H1 (cell line): ENCODE data around the gene OXSM. TPM values are rescaled to one million over a fixed set of nuclear protein-coding genes. Genes with fewer than 3 reads are reported as not detected.

Experiments
- CTCF ChIA-PET: fragments of 300-600 bp; sonication (Branson Sonifier 250); formaldehyde crosslinking; loops from one replicate; lab custom pipeline; 2021; ENCODE audit not compliant: partially characterized antibody; lab: Charles Lee
- POLR2A ChIA-PET: fragments of 300-600 bp; sonication (Branson Sonifier 250); formaldehyde crosslinking; loops from one replicate; lab custom pipeline; 2021; ENCODE audit warnings: inconsistent platforms; ENCODE audit not compliant: partially characterized antibody; lab: Charles Lee
- DNase-seq, 2 experiments: peaks; one replicate each; pipeline versions ENCODE4 v3.0.0 to v3.0.0-alpha.2; 2010 to 2022; ENCODE audit warnings: low spot score in 2 of 2, low read depth in 1 of 2, mixed read lengths in 1 of 2
- FAIRE-seq: peaks from 2 replicates; lab custom pipeline; 2011; peaks lifted over from hg19 to GRCh38; lab: Jason Lieb, UNC
- H2AFZ ChIP-seq: 2 replicates; pipeline ENCODE4 v1.8.1; 2012; ENCODE audit warnings: low read length, inconsistent platforms
- H2AK5ac ChIP-seq: 2 replicates; pipeline ENCODE4 v1.6.1; 2013; ENCODE audit warnings: low read depth, low read length
- H2BK120ac ChIP-seq: replicated peaks from 2 replicates; pipeline ENCODE3; 2013; ENCODE audit warnings: low read depth, low read length, inconsistent platforms
- H2BK12ac ChIP-seq: 2 replicates; pipeline ENCODE4 v1.6.1; 2013; ENCODE audit warnings: low read depth, low read length
- H2BK15ac ChIP-seq: 2 replicates; pipeline ENCODE4 v1.6.1; 2013; ENCODE audit warnings: low read length
- H2BK20ac ChIP-seq: 2 replicates; pipeline ENCODE4 v1.6.1; 2013; ENCODE audit warnings: low read length
- H2BK5ac ChIP-seq: 2 replicates; pipeline ENCODE4 v1.6.1; 2013; ENCODE audit warnings: low read depth, low read length
- H3K14ac ChIP-seq: 2 replicates; pipeline ENCODE4 v1.6.1; 2013; ENCODE audit warnings: inconsistent platforms; ENCODE audit not compliant: insufficient read length
- H3K18ac ChIP-seq: 2 replicates; pipeline ENCODE4 v1.6.1; 2013; ENCODE audit warnings: low read length; ENCODE audit errors: extremely low read depth
- H3K23ac ChIP-seq: 2 replicates; pipeline ENCODE4 v1.6.1; 2013; ENCODE audit warnings: inconsistent platforms; ENCODE audit not compliant: insufficient read length
- H3K23me2 ChIP-seq: 2 replicates; pipeline ENCODE4 v1.6.1; 2013; ENCODE audit warnings: low read depth, low read length
- H3K27ac ChIP-seq: 2 replicates; pipeline ENCODE4 v1.6.1; 2011; ENCODE audit warnings: low read depth, low read length, inconsistent platforms
- H3K27me3 ChIP-seq, 4 experiments: replicated peaks in 1 of 4; 1 replicate in 1 of 4; 2 replicates in 3 of 4; pipeline versions ENCODE4 v1.6.1 to v1.8.1; 2011 to 2013; ENCODE audit warnings: low read length in 3 of 4, mild to moderate bottlenecking in 3 of 4, inconsistent platforms in 2 of 4, mixed read lengths in 2 of 4, moderate library complexity in 1 of 4; ENCODE audit not compliant: control insufficient read depth in 3 of 4, insufficient read depth in 3 of 4; ENCODE audit errors: extremely low read depth in 1 of 4
- H3K36me3 ChIP-seq, 4 experiments: 2 replicates each; pipeline versions ENCODE4 v1.6.1 to v1.8.1; 2011 to 2013; ENCODE audit warnings: mild to moderate bottlenecking in 4 of 4, low read length in 3 of 4, moderate library complexity in 2 of 4, control low read depth in 1 of 4, inconsistent platforms in 1 of 4; ENCODE audit not compliant: insufficient read depth in 4 of 4, control insufficient read depth in 2 of 4
- H3K4ac ChIP-seq: replicated peaks from 2 replicates; pipeline ENCODE3; 2013; ENCODE audit warnings: low read length, low read depth, mixed read lengths, inconsistent platforms; ENCODE audit not compliant: insufficient read length
- H3K4me1 ChIP-seq, 4 experiments: replicated peaks in 1 of 4; 1 replicate in 1 of 4; 2 replicates in 3 of 4; pipeline versions ENCODE4 v1.6.1 to v1.8.1; 2011 to 2013; ENCODE audit warnings: low read length in 3 of 4, inconsistent platforms in 2 of 4, mixed read lengths in 1 of 4; ENCODE audit not compliant: insufficient read depth in 4 of 4, control insufficient read depth in 3 of 4
- H3K4me2 ChIP-seq, 2 experiments: 2 replicates each; pipeline versions ENCODE4 v1.6.1 to v1.8.1; 2011 to 2013; ENCODE audit warnings: low read depth in 2 of 2, low read length in 2 of 2, control low read depth in 1 of 2, inconsistent platforms in 1 of 2, mild to moderate bottlenecking in 1 of 2; ENCODE audit not compliant: insufficient read depth in 1 of 2
- H3K4me3 ChIP-seq, 4 experiments: fragments of 200-600, 300-600 bp in 1 of 4; sonication (generic), shearing (Covaris generic), sonication (Bioruptor Twin) in 1 of 4; 2 replicates each; pipeline versions ENCODE4 v1.5.1 to v1.8.1; 2011 to 2016; ENCODE audit warnings: low read length in 4 of 4, low read depth in 3 of 4, control low read depth in 2 of 4, inconsistent platforms in 2 of 4, mild to moderate bottlenecking in 2 of 4, mixed read lengths in 1 of 4, moderate library complexity in 1 of 4; ENCODE audit not compliant: insufficient read depth in 2 of 4; ENCODE audit errors: extremely low read depth in 1 of 4
- H3K56ac ChIP-seq: replicated peaks from 2 replicates; pipeline ENCODE3; 2013; ENCODE audit warnings: low read depth, mild to moderate bottlenecking, mixed read lengths, low read length, inconsistent platforms; ENCODE audit not compliant: insufficient read length
- H3K79me1 ChIP-seq: 2 replicates; pipeline ENCODE4 v1.6.1; 2013; ENCODE audit warnings: low read depth, low read length, control low read depth
- H3K79me2 ChIP-seq, 2 experiments: 2 replicates each; pipeline versions ENCODE4 v1.6.1 to v1.8.1; 2012 to 2013; ENCODE audit warnings: low read length in 2 of 2, mild to moderate bottlenecking in 2 of 2, inconsistent platforms in 1 of 2; ENCODE audit not compliant: insufficient read depth in 2 of 2, control insufficient read depth in 1 of 2
- H3K9ac ChIP-seq, 4 experiments: replicated peaks in 1 of 4; 1 replicate in 1 of 4; 2 replicates in 3 of 4; pipeline versions ENCODE4 v1.6.1 to v1.8.1; 2011 to 2013; ENCODE audit warnings: low read depth in 3 of 4, low read length in 3 of 4, control low read depth in 2 of 4, mild to moderate bottlenecking in 2 of 4, moderate library complexity in 2 of 4, inconsistent platforms in 1 of 4; ENCODE audit errors: extremely low read depth in 1 of 4
- H3K9me3 ChIP-seq, 2 experiments: 2 replicates each; pipeline versions ENCODE4 v1.6.1 to v1.8.1; 2012 to 2013; ENCODE audit warnings: mild to moderate bottlenecking in 2 of 2, moderate library complexity in 2 of 2, control low read depth in 1 of 2, inconsistent platforms in 1 of 2, low read depth in 1 of 2, low read length in 1 of 2, mixed read lengths in 1 of 2; ENCODE audit not compliant: insufficient read depth in 2 of 2
- H4K20me1 ChIP-seq, 2 experiments: replicated peaks in 1 of 2; 2 replicates each; pipeline versions ENCODE3 to v1.8.1; 2011 to 2013; ENCODE audit warnings: inconsistent platforms in 2 of 2, low read length in 2 of 2, mild to moderate bottlenecking in 1 of 2; ENCODE audit not compliant: insufficient read depth in 2 of 2, control insufficient read depth in 1 of 2
- H4K5ac ChIP-seq: 2 replicates; pipeline ENCODE4 v1.6.1; 2013; ENCODE audit warnings: low read length, low read depth, mixed read lengths, inconsistent platforms; ENCODE audit not compliant: insufficient read length
- H4K8ac ChIP-seq: 2 replicates; pipeline ENCODE4 v1.8.0; 2013; ENCODE audit warnings: mild to moderate bottlenecking, moderate library complexity, low read length, inconsistent platforms; ENCODE audit not compliant: insufficient read depth; ENCODE audit errors: extremely low read depth
- H4K91ac ChIP-seq: replicated peaks from 2 replicates; pipeline ENCODE3; 2013; ENCODE audit warnings: low read length, mixed read lengths, inconsistent platforms; ENCODE audit not compliant: insufficient read length
- CEBPB ChIP-seq: IDR thresholded peaks from 2 replicates; pipeline ENCODE4 v1.6.1; 2012; ENCODE audit warnings: low read depth, low read length
- CHD2 ChIP-seq: IDR thresholded peaks from 2 replicates; pipeline ENCODE4 v1.6.1; 2012; ENCODE audit warnings: low read length, improper control_type of control experiment
- GTF2F1 ChIP-seq: IDR thresholded peaks from 2 replicates; pipeline ENCODE4 v1.6.1; 2012; ENCODE audit warnings: low read depth, low read length, improper control_type of control experiment, borderline replicate concordance
- POU5F1 ChIP-seq: IDR thresholded peaks from 2 replicates; pipeline ENCODE4 v1.6.1; 2011; ENCODE audit warnings: low read depth, mild to moderate bottlenecking, low read length, moderate library complexity
- RNF2 ChIP-seq: fragments of 200-900, 300-1000 bp; sonication (generic); IDR thresholded peaks from 2 replicates; pipeline ENCODE4 v1.7.1; 2016; ENCODE audit warnings: borderline replicate concordance, low read depth, mild to moderate bottlenecking, antibody characterized with exemption, low read length; ENCODE audit not compliant: poor library complexity, severe bottlenecking; ENCODE audit errors: missing control alignments
- TBP ChIP-seq: IDR thresholded peaks from 2 replicates; pipeline ENCODE4 v1.6.1; 2011; ENCODE audit warnings: low read depth, low read length, improper control_type of control experiment
- polyA plus RNA-seq, 7 experiments: library from polyadenylated mRNA; depleted of rRNA in 3 of 7; stranded (reverse) in 5 of 7; unstranded in 2 of 7; fragments of >200 nt in 5 of 7; fragments of 200-250 nt in 2 of 7; gene quantifications; 1 replicate in 5 of 7; 2 replicates in 1 of 7; 4 replicates in 1 of 7; pipeline versions ENCODE4 v1.2.1 to v1.2.3, GENCODE V29; 2011 to 2013; ENCODE audit warnings: missing spikeins in 2 of 7, mixed read lengths in 2 of 7
- total RNA-seq: library from RNA; stranded (reverse); fragmentation: NEBNext Ultra II Directional; extraction: Animal tissue kit (Norgen Biotek cat#: 25700); gene quantifications from 2 replicates; pipeline ENCODE4 v1.2.1, GENCODE V29; 2021
- TF ChIP-seq, protein P1 (sequence below): IDR thresholded peaks from 2 replicates; pipeline ENCODE4 v1.6.1; 2012; ENCODE audit warnings: inconsistent platforms

The OXSM gene
- total and polyA plus RNA-seq, 2 of the 8 experiments (the other 6 are each of a cell fraction or from before 2014, with no cell fraction given) = 1.3 to 2.2 TPM

DNA sequence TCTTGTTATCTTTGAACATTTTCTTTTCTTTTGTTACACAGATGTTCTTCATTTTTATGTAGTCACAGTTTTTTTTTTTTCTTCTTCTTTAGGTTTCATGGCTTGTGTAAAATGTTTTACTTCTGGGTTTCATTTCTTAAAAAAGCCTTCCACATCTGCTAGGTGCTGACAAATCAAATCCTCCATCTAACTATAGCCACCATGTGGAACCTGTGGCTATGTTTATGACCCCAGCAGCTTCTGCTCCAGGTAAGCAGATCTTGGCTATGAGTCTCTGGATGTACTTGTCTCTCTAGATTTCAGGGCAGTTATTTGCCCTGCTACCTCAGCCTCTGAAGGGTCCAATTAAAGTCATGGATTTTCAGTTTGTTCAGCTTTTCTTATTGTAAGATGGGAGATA is 44.5 kb downstream of the OXSM start:
- FAIRE-seq (no peak), DNase-seq (no peak)
- Histone ChIP-seq H3K27me3 (no peaks in the 10 kb centered on the region), H3K79me2 (no peaks in the 10 kb centered on the region), H2BK15ac (no peak overlapping the region), H3K4ac (no peak overlapping the region), H3K14ac (no peak overlapping the region), H3K9me3 (no peaks in the 10 kb centered on the region), H3K27ac (no peak overlapping the region), H3K18ac (no peak overlapping the region), H3K9ac (no peak overlapping the region), H3K23me2 (no peaks in the 10 kb centered on the region), H3K23ac (no peak overlapping the region), H3K79me1 (no peaks in the 10 kb centered on the region), H4K20me1 (no peaks in the 10 kb centered on the region), H2AFZ (no peak overlapping the region), H2BK5ac (no peak overlapping the region), H4K5ac (no peak overlapping the region), H3K4me2 (no peak overlapping the region), H3K4me1 (peaks cover 0 to 2% (median 0%) of the 10 kb centered on the region in 4 experiments; a peak in 1 of 7 replicates), H3K36me3 (no peaks in the 10 kb centered on the region), H2BK12ac (no peak overlapping the region), H3K56ac (no peak overlapping the region), H2BK20ac (no peak overlapping the region), H2BK120ac (no peak overlapping the region), H4K8ac (no peak overlapping the region), H3K4me3 (no peak overlapping the region), H4K91ac (no peak overlapping the region), H2AK5ac (no peak overlapping the region)
- ChIA-PET POLR2A (no interaction called here), CTCF (interaction anchor here (1.0 to 1.2 kb wide), 2 partner anchors 18 to 184 kb away, joined by 3 read pairs; no protein-coding TSS in a partner anchor)
- no peak for TF ChIP-seq GTF2F1
- TF ChIP-seq CEBPB = no peak
- TF ChIP-seq, protein P1, sequence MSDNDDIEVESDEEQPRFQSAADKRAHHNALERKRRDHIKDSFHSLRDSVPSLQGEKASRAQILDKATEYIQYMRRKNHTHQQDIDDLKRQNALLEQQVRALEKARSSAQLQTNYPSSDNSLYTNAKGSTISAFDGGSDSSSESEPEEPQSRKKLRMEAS = no peak
- no peak for TF ChIP-seq CHD2
- TF ChIP-seq POU5F1 = no peak
- no peak for TF ChIP-seq RNF2
- no peak for TF ChIP-seq TBP
